Activated T-cell treated with anti-CD3 and anti-CD28 coated beads, Interleukin-2, amount 50 U/mL, for 48 hours (primary cell): Measurements from ENCODE around the gene CARHSP1.
"Not testable (repeated sequence)": the region's sequence is repeated elsewhere in the genome, so short reads cannot be mapped to it uniquely, and the experiment has no call there.

ENCODE experiments used
- DNase-seq, 2 experiments: peaks; one replicate each; pipeline ENCODE4 v3.0.0-alpha.2; 2020

Gene CARHSP1

DNA sequence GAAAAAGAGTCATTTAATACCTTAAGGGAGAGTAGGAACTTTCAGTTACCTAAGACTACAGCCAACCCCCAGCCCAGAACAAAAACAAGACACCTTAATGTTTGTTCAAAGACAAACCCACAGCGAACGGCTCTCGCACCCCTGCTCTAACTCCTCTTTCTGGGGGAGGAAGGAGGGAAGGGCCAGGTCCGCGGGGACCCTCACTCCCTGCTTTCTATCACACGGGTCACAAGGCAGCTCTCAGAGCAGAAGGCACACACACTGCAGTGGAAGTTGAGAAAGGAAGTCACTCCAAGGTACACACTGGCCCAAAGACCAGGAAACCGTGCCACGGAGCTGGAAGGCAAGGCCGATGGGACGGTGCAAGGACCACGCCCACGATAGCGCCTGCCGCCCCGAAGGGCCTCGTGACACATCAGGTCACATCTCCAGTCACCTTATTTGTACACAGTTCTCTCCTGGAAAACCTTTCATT is 23.3 kb upstream of the CARHSP1 start:
- DNase-seq, result no peak

- no peak for DNase-seq
Measured at GRCh38 chr16:8890549-8890921, 21.7 kb upstream of the CARHSP1 start.

DNA sequence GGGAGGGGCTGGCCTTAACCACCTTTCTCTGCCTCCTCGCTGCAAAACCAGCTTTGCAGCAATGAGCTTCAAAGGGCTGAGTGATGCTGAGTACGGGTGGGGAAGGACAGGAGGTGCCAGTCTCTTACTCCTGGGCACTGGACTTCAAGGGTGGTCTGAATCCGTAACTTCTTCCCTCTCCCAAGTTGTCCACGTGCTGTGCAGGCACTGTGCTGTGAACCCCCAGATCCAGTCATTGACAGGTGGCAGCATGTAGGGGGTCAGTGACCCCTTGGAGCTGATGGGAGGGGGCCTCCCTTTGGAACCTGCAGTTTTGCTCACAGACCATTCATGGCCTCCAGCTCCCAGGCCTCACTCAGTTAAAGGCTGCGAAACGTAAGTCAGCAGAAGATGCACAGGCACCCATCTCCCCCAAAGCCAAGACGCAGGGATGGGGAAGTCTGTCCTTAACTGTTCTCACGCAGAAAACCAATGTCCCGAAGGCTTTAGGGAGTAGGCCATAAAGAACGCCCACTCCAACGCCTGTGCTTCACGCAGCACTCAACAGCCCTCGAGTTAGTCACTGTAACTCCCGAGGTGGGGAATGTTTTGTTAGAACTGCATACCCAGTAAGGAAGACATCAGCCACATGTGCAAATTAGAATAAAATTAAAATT is 21.2 kb upstream of the CARHSP1 start:
- DNase-seq, result no peak

DNA sequence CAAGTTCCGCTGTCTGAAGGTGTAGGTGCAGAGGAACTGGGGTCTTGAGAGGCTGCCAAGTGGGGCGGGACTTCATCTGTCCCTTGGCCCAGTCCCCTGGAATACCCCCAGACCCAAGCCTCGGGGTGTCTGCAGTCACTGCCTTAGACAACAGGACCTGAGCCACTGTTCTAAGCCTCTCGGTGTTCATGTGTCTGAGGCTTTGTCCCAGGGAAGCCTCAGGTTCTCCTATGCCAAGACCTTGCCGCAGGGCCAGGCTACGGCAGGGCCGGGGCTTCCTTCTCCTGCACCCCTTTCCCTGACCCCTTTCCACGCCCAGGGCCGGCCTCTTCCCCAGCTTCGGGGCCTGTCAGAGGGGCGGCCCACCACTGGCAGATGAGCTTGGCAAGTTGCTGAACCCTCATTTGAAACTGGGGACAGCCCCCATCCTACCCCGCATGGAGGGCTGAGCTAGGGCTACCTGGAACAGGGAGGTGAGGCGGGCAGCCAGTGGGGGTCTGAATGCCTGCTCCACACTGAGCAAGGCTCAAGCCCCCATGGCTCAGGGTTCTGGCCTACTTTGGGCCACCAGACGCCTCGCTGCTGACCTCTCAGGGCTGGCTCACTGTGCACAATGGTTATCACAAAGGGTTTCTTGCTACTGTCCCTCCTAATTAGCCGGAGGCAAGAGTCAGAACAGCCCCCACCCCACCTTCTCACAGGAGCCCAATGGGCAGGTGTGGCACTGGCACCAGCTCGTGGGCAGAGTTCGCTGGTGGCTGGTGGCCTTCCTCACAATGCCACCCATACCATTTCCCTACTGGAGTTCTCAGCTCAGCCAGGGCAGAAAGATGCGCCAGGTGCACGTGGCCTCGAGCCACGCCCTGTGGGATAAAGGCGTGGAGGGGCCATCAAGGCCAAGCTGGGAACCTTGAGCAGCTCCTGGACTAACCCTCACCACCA is 20.4 kb upstream of the CARHSP1 start:
- no peak for DNase-seq

DNA sequence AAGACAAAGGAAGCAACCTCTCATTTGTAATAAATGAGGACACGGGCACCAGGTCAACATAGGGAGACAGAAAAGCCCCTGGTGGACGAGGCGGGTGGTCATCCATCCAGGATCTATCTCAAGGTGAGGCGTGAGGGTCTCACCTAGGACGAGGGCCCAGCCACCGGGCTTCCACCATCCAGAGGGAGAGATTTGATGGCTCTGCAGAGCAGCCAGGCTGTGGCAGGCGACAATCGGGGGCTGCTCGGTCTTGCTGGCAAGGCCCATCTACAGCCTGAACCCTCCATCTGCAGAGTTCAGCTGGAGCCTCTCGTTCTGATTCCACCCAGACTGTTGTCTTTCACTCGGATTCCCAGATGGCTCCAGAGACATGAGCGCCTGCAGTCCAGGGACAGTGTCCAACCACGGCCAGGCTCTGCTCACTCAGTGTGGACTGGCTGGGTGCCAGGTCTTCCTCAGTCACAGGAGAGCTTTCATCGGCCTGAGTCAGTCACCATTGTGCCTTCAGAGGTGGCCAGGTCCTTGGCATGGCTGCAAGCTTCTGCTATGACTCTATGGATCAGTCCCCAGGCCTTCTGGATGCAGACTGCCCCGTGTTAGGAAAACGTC is 19.2 kb upstream of the CARHSP1 start:
- no peak for DNase-seq

GRCh38 chr16:8887431-8887765 is 18.6 kb upstream of the CARHSP1 start:
- DNase-seq, result no peak

GRCh38 chr16:8886593-8887430 is 18.0 kb upstream of the CARHSP1 start:
- DNase-seq, result no peak

DNA sequence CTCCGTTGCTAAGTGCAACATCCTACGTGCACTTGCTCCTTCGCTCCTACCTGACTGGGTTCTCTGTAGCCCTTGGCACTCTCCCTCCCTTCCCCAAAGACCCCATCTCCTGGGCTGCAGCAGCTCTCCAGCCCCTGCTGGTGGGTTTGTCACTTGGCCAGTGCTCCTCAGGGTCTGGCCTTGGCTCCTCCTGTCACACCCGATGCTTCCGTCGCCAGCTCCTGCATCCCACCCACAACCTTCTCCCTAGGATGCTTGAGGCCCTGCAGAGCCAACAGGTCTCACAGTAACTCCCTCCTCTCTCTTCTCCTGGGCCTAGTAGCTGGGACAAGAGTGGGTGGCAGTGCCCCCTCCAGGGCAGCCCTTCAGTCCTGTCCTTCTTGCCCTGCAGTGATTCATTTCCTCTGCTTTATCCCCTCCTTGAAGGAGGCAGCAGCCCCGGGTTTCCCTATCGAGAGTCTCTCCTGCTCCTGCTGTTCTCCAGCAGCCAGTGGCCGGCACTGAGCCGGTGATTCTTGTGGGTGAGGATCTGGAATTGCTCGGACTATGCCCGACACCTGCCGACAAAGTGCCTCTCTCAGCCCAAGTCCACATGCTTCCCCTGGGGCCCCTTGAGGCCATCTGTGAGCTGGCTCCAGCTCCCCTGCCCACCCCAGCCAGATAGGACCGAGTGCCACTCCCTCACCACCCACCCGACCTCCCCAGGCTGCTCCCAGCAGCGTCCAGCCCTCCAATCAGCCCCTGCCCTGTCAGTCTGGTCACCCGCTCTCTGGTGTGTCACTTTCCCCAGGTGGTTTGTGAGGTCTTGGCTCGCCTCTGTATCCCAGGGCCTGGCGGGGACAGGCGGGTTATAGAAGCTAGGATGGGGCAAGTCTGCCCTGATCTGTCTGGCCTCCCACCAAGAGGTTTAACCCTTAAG is 17.1 kb upstream of the CARHSP1 start:
- DNase-seq, result no peak

DNA sequence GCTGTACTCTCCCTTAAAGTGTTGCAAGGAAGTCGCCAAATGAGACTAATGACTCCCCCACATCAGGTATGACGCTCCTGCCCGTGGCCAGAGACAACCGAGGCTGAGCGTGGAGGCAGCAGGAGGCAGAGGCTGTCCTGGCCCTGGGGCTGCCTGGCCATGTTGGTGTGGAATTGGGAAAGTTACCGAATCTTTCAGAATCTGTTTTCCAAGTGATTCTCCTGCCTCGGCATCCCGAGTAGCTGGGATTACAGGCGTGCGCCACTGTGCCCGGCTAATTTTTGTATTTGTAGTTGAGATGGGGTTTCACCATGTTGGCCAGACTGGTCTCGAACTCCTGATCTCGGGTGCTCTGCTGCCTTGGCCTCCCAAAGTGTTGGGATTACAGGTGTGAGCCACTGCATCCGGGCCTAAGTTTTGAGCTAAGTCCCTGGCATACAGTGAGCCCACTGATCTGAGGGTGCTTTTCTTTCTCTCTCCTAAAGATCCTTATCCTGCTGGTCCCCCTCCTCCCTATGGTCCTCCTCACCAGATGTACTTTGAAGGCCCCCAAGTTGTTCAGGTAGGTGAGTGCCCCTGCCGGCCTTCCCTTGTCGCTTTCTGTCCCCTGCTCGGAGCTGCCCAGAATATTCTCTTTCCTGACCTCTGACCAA is 14.0 kb upstream of the CARHSP1 start:
- DNase-seq, result no peak

DNA sequence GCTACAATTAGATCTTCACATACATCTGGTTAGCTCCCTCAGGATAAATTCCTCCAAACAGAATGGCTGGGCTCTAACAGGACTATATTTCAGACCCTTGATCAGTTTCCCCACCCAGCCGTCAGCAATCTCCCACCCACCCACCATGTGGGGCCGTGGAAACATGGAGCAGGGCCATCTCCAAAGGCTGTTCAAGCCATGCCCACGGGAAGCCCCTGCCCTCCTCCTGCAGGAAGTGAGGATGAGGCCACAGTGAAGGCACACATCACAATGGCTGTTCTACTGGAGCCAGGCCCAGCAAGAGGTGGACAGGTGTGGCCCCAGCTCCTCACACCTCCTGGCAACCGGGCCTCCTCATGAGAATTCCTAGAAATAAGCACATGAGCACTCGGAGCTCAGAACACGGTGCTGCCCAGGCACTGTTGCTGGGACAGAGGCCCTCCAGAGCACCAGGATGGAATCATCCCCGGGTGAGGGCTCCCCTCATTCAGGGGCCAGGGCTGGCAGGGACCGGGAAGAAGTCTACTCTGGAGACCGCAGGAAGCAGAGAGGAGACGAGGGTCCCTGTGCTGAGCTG is 13.3 kb upstream of the CARHSP1 start, which contains the start of gene LITAFD:
Gene LITAFD (plus strand): TSS at position 311 of the 577 bp plus-strand sequence. CDS start 2,005 bp downstream, outside the sequence.
- no peak for DNase-seq

DNA sequence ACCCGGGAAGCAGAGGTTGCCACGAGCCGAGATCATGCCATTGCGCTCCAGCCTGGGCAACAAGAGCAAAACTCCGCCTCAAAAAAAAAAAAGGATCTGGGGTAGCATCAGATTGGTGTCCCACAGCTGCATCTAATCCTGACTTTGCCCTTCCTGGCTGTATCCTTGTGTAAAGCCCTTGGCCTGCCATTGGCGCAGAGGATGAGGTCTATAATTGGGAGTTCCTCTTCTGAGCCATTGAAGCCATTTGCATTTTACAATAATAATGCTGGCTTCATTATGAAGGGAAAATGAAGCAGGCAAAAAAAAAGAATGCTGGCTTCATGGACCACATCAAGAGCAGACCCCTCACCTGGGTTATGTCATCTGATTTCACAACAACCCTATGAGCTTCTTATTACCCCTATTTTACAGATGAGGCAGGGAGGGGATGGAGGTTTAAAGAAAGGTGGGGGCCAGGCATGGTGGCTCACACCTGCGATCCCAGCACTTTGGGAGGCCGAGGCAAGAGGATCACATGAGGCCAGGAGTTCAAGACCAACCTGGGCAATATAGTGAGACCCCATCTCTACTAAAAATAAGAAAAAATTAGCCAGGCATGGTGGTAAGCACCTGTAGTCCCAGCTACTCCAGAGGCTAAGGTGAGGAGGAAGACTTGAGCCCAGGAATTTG is 12.2 kb upstream of the CARHSP1 start:
- DNase-seq, result no peak

DNA sequence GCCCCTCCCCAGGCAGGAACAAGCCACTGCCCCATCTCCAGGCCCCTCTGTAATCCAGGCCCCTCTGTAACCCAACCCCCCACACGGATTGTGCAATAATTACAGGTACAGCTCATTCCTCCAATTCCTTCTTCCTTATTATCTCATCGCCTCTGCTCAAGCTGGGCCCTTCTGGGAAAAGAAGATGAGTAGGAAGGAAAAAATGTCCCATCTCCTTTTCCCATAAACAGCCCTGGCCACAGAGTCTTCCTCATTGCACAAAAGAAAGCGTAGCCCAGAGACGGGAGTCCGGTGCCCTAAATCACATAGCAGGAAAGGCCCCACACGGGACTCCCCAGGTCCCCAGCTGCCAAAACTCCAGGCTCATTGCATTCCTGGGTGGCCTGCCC is 9.7 kb upstream of the CARHSP1 start:
- no peak for DNase-seq

DNA sequence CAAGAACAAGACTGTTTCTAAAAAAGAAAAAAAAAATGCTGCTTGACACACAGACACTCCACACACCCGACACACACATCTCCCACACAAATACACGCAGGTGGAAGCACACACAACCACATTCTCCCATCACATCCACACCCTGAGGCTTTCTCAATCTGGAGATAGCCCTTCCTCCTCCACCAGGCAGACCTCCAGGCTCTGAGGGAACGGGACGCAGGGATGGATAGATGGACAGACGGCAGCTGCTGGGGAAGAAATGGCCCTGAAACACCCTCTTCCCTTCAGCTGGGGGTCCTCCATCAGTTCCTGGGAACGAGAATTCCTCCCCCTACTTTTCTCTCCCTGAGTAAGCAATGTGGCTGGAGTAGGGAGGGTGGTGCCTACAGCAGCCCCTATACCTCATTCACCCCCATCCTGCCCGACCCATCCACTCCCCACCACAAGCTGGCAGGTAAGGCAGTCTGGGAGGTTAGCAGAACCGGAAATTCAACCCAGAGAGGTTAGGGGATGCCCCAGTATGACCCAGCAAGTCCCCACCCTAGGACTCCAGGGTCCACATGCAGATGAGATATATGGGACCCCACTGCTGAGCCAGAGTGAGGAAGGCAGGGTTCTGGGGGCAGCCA is 9.2 kb upstream of the CARHSP1 start:
- DNase-seq, result no peak

GRCh38 chr16:8875317-8875716 is 6.5 kb upstream of the CARHSP1 start:
- DNase-seq, result not testable (repeated sequence)

DNA sequence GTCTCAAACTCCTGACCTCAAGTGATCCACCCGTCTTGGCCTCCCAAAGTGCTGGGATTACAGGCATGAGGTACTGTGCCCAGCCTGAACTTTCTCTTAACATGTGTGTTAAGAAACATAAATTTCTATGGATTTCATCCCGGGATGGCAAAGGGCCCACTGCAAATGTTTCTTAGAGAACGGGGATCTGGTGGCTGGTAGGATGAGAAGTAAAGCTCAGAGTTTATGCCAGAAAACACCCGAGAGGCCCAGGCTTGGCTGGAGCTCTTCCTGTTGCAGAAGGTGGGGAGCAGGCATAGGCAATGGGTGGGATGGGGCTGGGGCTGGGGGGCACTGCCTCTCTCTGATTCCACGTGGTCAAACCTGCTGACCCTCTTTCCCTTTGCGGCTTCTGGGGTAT is 5.6 kb upstream of the CARHSP1 start:
- DNase-seq, result no peak

DNA sequence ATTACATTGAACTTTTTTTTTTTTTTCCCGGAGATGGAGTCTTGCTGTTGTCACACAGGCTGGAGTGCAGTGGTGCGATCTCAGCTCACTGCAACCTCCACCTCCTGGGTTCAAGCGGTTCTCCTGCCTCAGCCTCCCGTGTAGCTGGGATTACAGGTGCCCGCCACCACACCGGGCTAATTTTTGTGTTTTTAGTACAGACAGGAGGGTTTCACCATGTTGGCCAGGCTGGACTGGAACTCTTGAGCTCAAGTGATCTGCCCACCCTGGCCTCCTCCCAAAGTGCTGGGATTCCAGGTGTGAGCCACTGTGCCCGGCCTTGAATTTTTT is 5.0 kb upstream of the CARHSP1 start:
- DNase-seq, result not testable (repeated sequence)

DNA sequence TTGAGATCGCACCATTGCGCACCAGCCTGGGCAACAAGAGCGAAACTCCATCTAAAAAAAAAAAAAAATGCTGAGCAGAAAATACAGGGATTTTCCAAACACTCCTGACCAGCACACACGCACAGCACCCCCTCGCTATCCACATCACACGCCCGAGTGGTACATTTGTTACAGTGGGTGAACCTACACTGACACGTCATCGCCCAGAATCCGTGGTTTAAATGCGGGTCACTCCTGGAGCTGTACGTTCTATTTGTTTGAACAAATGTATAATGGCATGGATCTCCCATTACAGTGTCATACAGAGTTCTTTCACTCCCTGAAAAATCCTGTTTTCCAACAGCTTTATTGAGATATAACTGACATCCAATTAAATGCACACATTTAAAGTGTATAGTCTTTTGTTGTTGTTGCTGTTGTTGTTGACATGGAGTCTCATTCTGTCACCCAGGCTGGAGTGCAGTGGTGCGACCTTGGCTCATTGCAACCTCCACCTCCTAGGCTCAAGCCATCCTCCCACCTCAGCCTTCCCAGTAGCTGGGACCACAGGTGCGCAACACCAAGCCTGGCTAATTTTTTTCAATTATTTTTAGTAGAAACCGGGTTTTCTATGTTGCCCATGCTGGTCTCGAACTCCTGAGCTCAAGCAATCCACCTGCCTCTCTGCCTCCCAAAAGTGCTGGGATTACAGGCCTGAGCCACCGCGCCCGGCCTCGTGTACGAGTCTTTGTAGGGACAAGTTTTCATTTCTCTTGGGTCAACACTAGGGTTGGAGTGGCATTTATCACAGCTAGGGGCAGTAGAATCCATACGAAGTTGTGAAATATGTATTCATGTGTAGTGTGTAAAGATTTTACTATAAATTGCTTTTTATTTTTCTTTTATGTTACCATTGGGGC is 4.4 kb upstream of the CARHSP1 start:
- DNase-seq, result no peak

DNA sequence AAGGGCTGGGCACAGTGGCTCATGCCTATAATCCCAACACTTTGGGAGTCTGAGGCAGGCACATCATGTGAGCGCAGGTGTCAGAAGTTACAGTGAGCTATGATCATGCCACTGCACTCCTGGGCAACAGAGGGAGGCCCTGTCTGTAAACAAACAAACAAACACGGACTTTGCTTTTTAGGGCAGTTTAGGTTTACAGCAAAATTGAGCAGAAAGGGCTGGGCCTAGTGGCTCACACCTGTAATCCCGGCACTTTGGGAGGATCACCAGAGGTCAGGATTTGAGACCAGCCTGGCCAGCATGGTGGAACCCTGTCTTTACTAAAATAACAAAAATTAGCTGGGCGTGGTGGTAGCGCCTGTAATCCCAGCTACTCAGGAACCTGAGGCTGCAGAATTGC is 3.3 kb upstream of the CARHSP1 start:
- no peak for DNase-seq

DNA sequence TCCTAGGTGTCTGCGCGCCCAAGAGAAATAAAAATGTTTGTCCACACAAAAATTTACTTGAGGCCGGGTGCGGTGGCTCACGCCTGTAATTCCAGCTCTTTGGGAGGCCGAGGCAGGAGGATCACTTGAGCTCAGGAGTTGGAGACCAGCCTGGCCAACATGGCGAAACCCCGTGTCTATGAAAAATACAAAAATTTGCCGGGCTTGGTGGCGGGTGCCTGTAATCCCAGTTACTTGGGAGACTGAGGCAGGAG is 1.1 kb upstream of the CARHSP1 start:
- not testable (repeated sequence) for DNase-seq
